Measurements from ENCODE around the gene EXOC8.

EXOC8 gene

DNA sequence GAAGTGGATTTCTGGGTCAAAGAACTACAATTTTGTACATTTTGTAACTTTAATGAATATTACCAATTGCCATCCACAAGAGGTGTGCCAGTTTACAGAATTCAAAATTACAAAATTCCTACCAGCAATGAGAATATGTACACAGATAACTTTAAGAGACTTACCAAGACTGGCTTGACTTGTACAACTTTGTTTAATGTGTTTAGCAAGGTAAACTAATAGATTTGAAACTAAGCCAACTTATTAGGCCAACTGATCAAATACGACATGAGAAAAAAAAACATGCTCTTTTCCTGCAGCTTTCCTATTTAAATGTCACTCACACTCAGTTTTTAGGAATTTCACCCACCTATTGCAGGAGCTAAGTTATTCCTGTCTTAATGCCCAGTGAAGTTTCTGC is 11.4 kb downstream of the EXOC8 start:
- TF ChIP-seq, protein P1, sequence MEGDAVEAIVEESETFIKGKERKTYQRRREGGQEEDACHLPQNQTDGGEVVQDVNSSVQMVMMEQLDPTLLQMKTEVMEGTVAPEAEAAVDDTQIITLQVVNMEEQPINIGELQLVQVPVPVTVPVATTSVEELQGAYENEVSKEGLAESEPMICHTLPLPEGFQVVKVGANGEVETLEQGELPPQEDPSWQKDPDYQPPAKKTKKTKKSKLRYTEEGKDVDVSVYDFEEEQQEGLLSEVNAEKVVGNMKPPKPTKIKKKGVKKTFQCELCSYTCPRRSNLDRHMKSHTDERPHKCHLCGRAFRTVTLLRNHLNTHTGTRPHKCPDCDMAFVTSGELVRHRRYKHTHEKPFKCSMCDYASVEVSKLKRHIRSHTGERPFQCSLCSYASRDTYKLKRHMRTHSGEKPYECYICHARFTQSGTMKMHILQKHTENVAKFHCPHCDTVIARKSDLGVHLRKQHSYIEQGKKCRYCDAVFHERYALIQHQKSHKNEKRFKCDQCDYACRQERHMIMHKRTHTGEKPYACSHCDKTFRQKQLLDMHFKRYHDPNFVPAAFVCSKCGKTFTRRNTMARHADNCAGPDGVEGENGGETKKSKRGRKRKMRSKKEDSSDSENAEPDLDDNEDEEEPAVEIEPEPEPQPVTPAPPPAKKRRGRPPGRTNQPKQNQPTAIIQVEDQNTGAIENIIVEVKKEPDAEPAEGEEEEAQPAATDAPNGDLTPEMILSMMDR (IDR thresholded peaks at IDR 0.05; ENCODE audit: insufficient read depth, low read length, missing control alignments) = no peak
- ChIA-PET POLR2A (no interaction called here), CTCF (interaction anchor here (0.6 kb wide), 1 partner anchor 541 kb away, joined by 3 read pairs; no protein-coding TSS in a partner anchor)

DNA sequence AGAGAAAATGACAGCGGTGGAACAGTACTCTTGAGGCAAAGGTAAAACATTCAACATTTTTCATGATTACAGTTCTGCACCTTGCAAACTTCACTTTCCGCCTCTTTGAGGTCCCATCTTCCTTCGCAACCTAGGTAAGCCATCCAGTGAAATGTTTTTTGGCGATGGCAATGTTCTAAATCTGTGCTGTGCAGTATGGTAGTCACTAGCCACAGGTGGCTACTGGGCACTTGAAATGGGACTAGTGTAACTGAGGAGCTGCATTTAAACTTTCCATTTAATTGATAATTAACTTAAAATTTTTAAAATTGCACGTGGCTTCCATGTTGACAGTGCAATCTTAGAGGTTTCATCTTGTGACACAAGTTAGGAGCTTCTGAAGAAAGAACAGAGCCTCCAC is 13.0 kb downstream of the EXOC8 start:
- ChIA-PET POLR2A (no interaction called here), CTCF (interaction anchor here (1.0 to 1.1 kb wide), 2 partner anchors 9 kb away, joined by 3 to 7 read pairs; no protein-coding TSS in a partner anchor)
- no peak overlapping the region for H3K4me3 ChIP-seq (ENCODE audit: low read depth, low read length)
- TF ChIP-seq, protein P1 (IDR thresholded peaks at IDR 0.05; ENCODE audit: insufficient read depth, low read length, missing control alignments) = no peak
- DNase-seq (ENCODE audit: low read depth, low spot score) = no peak

More for the DNA sequence above, 11.4 kb downstream of the EXOC8 start:
- no peak overlapping the region for H3K4me3 ChIP-seq (ENCODE audit: low read depth, low read length)
- no peak for DNase-seq (ENCODE audit: low read depth, low spot score)

DNA sequence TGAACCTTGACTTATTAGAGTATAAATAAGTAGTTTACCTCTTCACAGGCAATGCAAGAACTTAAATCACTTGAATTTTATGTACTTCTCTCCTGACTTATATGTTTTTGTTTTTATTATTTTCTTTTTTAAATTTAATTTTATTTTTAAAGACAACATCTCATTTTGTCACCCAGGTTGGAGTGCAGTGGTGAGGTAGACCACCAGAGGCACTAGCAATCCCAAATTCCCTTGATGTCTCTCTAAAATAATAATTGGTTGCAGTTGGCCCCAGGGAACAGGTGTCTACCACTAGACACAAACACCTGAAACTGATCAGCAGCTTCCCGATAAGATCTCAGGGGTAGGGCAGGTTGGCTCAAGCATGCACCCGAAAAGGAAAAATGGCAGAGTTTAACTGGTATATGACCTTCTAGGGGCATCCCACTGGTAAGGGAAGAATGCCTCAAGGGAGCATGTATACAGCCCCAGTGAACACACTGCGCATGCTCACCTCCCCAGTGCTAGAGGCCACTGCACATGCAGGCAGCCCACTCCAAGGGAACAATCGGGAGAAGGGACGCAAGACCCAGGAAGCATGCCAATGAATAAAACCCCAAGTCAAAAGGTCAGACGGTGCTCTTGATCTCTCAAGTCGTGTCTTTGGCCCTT is 14.6 kb downstream of the EXOC8 start:
- TF ChIP-seq, protein P1 (IDR thresholded peaks at IDR 0.05; ENCODE audit: insufficient read depth, low read length, missing control alignments) = no peak
- no peak overlapping the region for H3K4me3 ChIP-seq (ENCODE audit: low read depth, low read length)
- ChIA-PET POLR2A (no interaction called here), CTCF (no interaction called here)
- DNase-seq (ENCODE audit: low read depth, low spot score) = no peak

DNA sequence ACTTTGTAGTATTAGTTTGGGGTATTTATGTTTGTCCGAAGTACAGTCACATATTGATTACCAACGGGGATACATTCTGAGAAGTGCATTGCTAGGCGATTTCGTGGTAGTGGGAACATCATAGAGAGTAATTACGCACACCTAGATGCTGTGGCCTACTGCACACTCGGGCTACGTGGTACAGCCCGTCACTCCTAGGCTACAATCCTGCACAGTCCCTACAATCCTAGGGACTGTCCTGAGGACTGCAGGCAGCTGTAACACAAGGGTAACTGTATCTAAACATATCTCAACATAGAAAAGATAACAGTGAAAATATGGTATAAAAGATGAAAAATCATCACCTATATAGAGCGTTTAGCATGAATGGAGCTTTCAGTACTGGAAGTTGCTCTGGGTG is 18.6 kb downstream of the EXOC8 start:
- ChIA-PET POLR2A (no interaction called here), CTCF (interaction anchor here (1.2 to 1.4 kb wide), 2 partner anchors 271 to 274 kb away, joined by 3 to 4 read pairs; no protein-coding TSS in a partner anchor)
- H3K4me3 ChIP-seq (ENCODE audit: low read depth, low read length) = no peak overlapping the region
- TF ChIP-seq, protein P1 (IDR thresholded peaks at IDR 0.05; ENCODE audit: insufficient read depth, low read length, missing control alignments) = no peak
- DNase-seq (ENCODE audit: low read depth, low spot score) = no peak

DNA sequence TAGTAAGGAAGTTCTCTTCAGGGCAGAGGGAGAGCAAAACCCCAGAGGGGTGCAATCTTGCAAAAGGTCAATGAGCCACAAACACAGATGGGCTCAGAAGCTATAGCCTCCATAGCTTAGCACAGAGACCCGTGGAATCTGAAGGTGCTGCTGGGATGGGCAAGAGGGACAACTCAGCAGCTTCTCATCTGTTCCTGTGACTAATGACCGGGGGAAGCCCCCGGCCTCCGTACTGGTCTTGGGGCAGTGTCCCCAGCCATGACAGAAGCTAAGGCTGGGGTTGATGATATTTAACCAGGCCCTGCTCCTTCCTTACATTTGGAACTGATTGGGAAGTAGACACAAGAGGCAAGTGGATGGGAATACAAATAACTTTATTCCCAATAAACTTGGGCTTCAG is 19.1 kb downstream of the EXOC8 start:
- no peak for DNase-seq (ENCODE audit: low read depth, low spot score)
- H3K4me3 ChIP-seq (ENCODE audit: low read depth, low read length) = no peak overlapping the region
- POLR2A ChIA-PET = no interaction called here
- TF ChIP-seq, protein P1 (IDR thresholded peaks at IDR 0.05; ENCODE audit: insufficient read depth, low read length, missing control alignments) = no peak
- CTCF ChIA-PET = interaction anchor here (0.8 to 1.8 kb wide), 6 partner anchors 9 to 274 kb away, joined by 3 to 4 read pairs (median 4); no protein-coding TSS in a partner anchor

DNA sequence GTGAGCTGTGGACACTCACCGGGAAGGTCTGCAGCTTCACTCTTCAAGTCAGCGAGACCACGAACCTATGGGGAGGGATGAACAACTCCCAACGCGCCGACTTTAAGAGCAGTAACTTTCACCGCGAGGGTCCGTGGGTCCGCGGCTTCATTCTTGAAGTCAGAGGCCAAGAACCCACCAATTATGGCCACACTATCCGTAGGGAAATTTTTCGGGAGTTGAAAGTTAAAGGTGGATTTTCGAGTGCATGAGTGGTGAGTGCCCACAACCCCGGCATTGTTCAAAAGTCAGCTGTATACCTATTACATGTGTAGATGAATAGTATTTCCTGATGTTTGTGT is 19.7 kb downstream of the EXOC8 start:
- TF ChIP-seq, protein P1 (IDR thresholded peaks at IDR 0.05; ENCODE audit: insufficient read depth, low read length, missing control alignments) = no peak
- POLR2A ChIA-PET = interaction anchor here (0.9 kb wide), 1 partner anchor 20 kb away, joined by 3 read pairs; the partner anchor contains the start of genes EXOC8 and SPRTN
- no peak for DNase-seq (ENCODE audit: low read depth, low spot score)
- CTCF ChIA-PET = interaction anchor here (0.8 to 1.8 kb wide), 8 partner anchors 9 to 275 kb away, joined by 3 to 4 read pairs (median 3); no protein-coding TSS in a partner anchor
- H3K4me3 ChIP-seq (ENCODE audit: low read depth, low read length) = no peak overlapping the region

Measured in AG04449 (cell line).